HG02642 (cell line): ENCODE results near the gene FGD1.

ENCODE experiments used
- ATAC-seq: cut with Tn5 transposase; IDR thresholded peaks from one replicate; pipeline ENCODE4 v1.9.1; 2021; ENCODE audit warnings: mild to moderate bottlenecking; ENCODE audit not compliant: unreplicated experiment, poor library complexity

Gene FGD1

DNA sequence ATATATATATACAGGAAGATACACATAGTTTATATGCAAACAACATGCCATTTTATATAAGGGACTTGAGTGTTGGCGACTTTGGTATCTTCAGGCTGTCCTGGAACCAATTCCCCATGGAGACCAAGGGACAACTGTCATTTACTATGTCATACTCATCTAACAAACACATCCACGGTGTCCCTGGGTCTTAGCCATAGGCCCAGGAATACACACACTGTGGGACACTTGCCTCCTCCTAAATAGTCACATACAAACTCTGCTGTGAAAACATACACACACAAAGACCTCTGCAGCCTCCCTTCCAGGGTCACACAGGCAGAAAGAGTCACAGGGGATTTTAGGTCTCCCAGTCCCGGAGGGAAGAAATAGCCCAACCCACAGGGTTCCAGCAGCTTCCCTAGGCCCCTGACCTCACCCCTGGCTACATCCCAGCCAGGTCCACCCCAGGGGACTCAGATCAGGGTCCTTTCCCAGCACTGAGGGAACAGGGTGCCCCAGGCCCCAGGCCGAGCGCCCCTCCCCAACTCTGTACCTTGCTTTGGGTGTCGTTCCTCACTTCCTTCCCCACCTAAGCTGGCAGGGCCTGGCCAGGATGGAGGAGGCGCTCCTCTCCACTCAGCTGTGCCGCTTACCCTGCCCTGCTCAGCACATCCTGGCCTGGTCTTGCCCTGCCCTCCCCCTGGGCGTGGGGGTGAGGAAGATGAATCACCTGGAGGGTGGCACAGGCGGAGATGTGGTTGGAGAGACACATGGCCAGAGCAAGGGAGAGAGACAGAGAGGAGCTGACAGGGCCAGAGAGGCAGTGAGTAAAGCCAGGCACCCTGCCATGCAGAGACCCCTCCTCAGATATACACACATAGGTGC, 21.8 kb downstream of the FGD1 start:
- no peak for ATAC-seq

DNA sequence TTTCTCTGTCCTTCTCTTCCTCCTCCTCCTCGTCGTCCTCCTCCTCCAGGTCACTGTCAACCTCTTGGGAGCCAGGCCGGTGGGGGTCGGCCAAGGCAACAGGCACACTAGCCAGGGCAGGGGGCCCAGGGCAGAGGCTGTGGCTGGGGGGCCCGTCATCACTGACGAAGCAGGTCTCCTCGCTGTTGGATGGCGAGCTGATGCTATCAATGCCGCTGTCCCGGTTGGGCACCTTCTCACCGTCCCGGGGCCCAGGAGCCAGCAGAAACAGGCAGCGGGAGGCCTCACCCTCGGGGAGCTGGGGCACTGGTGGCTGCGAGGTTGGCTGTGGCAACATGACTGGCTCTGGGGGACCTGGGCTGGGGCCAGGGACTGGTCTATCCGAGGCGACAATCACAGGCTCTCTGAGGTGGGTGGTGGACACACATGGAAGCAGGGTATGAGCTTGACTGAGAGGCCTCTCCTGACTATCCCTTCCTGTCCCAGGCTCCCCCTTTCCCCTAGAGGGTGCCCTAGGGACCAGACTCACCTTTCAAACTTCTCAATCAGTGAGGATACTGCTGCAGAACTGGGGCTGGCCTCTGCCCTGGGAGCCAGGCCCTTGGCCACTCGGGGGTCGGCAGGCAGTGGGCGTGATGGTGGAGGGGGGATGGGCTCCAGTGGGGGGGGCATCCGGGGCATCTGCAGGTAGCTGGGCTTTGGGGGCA, 25.8 kb downstream of the FGD1 start:
- no peak for ATAC-seq

DNA sequence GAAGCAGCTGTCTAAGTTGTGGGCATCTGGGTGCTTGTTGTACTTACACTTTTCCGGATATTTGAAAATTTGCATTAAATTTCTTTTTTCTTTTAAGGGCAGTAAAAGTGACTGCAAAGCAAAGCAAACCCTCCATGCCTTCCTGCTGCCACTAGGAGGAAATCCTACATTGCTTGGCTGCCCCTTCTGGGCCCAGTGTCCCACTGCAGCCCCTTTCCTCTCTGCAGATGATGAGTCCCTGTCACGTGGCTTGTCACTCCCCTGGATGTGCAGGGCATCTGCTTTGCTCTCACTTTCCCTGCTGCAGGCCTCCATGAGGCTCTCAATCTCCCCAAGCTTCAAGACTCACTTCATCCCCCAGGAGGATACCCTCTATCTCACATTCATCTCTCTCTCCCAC, 43.1 kb downstream of the FGD1 start:
- no peak for ATAC-seq

DNA sequence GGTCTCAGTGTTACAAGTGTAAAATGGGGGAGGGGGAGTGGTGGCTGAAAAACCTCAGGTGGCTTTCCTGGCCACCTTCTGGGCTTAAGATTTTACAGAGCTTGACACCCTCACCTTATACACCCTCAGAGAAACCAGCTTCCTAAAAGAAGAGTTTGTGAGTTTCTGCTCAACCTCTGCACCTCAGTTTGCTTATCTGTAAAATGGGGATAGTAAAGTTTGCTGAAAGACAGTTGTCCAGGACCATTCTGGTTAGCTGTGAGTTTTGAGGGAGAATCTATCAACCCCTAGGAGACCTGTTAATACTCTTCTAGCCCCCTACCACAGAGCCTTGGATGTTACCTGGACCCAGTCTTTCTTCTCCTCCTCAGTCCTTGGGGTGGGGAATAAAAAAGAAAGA, 46.1 kb downstream of the FGD1 start:
- no peak for ATAC-seq

DNA sequence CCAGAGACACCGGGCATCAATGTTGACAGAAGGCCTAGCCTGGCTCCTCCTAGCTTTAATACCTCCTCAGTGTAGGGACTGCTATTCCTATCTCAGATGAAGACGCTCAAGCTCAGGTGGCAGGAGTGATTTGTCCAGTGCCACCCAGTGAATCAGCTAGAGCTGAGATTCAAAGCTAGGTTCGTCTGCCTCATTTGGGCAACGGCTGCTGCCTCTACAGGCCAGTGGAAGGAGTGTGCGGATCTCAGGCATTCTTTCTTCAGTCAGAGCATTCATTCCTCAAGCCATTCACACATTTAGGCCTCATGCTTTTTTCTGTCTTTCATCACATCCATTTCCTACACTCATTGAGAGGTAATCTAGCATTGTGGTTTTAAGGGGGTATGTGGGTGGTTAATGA, 48.6 kb downstream of the FGD1 start:
- no peak for ATAC-seq

DNA sequence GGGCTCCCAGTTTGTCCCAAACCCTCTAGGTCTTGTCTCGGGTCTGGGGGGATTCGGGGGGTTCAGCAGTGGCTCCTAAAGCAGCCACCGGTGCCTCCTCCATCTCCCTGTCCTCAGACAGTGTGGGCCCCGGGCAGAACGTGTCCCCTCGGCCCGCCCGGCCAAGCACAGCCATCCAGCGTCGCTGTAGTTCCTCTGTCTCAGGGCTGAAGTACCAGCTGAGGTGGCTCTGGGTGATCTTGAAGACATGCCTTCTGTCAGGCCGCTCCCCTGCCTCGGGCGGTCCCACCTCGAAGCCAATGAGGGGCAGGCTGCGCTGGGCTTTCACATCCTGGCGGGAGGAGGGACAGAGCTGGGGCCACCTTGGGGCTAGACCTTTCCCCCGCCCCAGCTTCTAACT, 50.0 kb downstream of the FGD1 start:
- no peak for ATAC-seq

DNA sequence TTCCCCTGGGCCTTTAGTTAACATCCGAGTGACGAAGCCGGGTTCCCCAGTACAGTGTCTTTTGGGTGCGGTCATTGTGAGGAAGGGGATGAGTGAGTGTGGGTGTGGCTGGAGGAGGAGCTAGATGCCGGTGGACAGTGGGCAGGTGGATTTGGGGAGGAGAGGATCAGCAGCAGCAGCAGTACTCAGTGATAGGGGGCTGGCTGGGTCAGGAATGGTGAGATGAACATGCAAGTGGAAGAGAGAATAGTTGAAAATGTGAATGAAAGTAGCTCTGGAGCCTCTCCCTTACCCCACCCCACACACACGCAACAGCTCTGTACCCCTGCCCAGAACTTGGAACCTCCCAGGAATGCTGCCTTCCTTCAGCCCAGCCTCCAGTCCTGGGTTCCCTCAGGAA, 51.3 kb downstream of the FGD1 start:
- ATAC-seq = no peak

DNA sequence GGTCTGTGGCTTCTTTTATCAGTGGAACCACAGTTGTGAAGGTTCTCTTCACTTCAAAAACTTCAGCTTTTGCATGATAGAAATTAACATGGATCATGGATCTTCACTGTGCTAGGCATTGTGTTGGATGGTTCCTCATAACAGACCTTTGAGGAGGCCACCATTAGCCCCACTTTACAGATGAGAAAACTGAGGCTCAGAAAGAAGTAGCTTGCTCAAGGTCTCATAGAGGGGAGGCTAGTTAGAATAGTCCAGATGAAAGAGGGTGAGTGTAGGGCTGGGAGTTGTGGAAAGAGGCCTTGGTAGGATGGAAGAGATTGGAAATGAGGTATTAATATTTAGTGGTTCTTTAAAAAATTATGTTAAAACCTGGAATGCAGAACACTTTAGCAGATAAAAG, 53.2 kb downstream of the FGD1 start:
- no peak for ATAC-seq

DNA sequence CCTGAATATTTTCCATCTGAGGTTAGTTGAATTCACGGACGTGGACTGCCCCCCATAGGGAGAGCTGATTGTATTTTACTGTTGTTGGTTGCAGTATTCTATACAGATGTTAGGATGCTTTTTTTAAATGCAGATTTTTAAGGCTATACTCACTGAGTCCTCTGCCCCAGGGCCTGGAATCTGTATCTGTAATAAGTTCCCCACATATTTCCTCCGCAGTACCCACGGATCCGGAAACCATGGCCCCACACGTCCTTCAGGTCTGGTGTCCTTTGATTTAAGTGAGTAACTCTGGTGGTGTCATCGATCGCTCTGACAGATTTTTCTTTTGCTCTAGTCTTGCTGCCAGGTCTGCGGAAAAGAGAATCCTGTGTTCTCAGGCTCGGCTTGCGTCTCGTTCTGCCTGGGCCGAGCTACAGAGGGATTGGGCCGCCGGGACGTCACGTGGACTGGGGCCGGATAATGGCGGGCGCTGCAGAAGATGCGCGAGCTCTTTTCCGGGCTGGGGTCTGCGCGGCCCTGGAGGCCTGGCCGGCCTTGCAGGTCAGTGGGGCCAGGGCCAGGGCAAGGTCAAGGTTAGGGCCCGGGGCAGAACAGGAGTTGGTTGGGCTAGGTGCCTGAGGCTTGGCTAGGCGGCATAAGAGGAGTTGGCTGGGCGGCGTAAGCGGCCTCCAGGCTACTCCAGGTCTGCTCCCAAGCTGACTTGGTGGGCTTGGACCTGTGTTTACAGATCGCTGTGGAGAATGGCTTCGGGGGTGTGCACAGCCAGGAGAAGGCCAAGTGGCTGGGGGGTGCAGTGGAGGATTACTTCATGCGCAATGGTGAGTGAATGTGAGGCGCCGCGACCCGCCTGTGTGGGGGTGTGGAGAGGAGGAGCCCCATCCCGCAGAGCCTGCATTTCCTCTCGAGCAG, 55.8 kb downstream of the FGD1 start, which contains the start of gene TSR2:
Gene TSR2 (plus strand): TSS at position 445 of the 912 bp plus-strand sequence. CDS start 18 bp downstream, at position 463.
- ATAC-seq = peak; percentile 100

DNA sequence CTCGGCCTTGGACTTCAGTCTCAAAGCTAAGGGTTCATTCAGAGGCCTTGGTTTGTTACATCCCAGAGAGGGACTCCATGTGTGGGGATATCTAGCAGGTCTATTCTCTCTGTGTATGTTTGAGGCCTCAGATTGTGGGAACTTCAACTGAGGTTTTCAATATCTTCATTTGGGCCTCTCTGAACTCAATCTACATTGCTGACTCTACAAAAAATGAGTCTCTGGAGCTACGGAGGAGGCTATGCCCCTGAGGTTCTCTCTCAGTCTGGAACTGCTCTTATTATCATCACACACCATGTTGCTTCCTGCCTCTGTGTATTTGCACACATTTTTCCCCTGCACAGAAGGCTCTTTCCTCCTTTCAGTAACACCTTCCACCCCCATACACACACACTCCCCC, 60.9 kb downstream of the FGD1 start:
- no peak for ATAC-seq

DNA sequence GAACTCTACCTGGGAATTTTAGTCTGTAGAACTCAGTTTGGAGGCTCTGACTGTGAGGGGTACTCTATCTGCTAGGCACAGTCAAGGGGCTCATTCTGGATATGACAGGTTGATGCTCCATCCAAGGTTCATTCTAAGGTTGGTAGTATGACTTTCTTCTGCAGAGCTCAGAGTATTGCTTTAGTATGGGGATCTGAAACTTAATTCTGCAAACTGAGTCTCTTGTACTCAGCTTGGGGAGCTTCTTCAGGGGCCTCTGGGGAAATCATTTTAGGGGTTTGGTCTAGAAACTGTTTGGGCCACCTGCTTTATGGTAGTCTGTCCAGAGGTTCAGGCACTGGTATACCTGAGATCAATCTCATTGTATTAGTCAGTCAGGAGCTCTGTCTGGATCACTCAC, 65.5 kb downstream of the FGD1 start:
- no peak for ATAC-seq

DNA sequence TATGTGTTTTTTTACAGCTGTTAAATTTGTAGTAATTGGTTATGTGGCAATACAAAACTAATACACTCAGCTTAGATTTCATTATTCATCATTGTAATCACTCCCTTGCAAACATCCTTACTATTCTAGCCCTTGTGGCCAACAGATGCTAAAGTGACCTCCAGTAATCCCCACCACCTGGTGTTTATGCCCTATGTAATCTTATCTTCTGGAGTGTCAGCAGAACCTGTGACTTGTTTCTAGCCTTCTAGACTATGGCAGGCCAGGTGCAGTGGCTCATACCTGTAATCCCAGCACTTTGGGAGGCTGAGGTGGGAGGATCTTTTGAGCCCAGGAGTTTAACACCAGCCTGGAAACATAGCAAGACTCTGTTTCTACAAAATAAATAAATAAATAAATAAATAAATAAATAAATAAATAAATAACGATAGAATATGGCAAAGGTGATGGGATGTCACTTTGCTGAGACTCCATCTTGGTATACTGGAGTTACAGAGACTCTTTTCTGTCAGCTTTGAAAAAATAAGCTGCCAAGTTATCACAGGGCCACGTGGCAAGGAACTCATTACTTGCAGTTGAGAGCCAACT, 68.1 kb downstream of the FGD1 start:
- ATAC-seq = no peak

DNA sequence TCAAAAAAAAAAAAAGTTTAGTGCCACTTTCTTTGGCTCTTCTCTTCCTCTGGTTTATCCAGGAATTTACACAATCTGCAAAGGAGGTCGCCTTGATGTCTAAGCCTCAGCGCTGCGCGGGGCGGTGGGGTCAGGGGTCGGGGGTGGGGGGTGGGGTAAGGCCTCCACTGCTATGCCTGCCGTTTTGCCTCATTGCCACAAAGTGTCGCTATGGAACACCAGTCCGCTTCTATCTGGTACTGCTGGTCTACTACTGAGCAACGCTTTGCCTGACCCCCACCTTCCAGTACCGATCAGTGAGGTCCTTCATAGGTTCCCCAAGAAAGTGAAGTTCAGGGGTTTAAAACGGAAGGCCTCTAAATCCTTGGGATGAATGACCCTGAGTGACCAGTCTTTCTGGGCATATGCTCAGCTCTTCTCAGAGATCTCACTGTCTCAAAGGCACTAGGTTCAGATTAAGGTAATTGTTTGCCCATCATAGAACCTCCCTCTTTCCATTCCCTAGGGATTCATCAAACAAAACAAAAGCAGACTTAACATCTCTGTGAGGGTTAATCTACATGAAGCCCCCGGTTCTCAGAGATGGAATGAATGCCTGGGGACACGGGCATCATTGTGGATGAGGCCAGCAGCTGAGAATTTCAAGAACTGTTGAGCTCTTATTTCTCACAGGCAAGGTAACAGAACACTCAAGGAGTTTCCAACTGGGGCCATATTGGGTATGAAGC, 72.7 kb downstream of the FGD1 start:
- ATAC-seq = no peak

DNA sequence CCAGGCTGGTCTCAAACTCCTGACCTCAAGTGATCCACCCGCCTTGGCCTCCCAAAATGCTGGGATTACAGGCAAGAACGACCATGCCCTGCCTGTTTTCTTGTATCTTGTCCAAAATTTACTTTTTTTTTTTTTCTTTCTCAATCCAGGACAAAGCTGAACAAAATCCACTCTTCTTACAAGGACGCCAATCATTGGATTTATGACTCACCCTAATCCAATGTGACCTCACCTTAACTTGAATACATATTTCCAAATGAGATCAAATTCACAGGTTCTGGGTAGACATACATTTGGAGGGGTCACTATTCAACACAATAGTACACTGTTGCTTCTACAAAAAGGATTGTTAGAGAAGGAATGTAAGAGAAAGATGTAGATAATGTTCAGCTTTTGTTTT, 73.9 kb downstream of the FGD1 start:
- no peak for ATAC-seq

DNA sequence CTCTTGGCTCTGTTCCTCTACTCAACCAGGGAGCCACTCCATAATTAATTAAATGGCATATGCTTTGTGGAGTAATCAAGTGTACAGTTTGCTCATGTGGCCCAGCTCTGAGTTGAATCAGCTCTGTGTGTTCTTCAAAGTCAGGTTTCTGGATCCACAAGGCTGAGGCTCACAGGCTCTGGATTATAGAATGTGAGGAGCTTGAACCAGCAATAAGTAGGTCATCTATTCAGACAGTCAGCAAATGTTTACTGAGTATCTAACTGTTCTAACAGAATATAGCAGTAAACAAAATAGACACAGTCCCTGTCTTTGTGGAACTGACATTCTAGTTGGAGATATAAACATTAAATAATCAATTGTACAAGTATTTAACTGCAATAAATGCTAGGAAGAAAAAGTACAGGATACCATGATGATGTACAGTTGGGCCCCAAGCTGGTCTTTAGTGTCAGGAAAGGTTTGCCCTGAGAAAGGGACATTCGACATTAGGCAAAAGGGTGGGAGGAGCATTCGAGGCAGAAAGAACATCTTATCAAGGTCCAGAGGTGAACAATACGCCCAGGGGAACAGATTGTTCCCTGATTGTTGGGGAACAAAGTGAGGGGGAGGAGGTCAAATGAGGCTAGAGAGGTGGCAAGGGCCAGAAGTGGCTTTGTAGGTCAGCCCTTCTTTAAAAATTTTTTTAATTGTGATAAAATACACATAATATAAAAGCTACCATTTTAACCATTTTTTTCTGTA, 76.3 kb downstream of the FGD1 start:
- no peak for ATAC-seq

DNA sequence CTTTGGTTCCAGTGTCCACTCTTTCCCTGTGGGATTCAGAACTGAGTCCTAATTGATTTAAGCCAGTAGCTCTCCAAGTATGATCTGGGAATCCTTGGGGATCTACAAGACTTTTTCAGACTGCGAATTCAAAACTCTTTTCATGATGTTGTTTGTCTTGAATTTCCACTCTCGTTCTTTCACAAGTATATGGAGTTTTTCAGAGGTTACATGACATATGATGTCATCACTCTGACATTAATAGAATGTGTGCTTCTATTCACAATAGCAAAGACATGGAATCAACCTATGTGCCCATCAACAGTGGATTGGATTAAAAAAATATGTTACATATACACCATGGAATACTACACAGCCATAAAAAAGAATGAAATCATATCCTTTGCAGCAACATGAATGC, 79.1 kb downstream of the FGD1 start:
- ATAC-seq = no peak

DNA sequence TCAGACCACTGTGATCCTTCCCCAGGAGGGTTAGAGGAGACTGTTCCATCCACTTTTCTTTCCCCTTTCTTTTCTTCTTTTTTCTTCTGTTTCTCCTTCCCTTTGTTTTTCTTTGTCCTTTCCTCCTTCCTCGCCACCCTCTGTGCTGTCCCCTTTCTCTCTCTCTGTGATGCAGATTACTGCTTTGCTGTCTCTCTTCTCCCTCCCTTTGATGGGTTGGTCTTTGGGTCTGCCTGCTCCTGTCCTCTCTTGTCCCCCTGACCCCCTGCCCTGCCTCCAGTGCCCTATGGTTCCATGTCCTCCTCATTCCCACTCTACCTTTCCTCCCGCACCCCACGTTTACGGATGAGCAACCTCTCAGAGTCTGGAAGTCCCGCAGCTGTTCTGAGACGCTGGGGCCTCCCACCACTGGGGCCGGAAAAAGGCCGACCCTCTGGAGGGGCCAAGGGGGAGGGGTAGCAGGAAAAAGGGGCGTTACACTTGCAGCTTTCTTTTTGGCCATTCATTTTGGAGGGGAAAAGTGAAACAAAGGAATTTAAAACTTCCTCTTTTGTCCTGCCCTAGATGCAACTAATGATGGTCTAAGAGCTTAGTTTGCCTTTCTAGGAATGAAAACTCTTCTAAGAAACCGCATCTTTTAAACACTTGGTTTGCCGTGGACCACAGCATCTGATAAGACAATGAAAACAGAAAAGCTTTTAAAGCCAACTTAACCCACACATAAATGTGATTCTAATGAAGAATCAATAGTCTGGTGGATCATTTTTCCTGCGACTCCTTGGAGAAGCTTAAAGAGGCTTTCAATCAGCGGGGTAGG, 80.3 kb downstream of the FGD1 start:
- ATAC-seq = no peak

DNA sequence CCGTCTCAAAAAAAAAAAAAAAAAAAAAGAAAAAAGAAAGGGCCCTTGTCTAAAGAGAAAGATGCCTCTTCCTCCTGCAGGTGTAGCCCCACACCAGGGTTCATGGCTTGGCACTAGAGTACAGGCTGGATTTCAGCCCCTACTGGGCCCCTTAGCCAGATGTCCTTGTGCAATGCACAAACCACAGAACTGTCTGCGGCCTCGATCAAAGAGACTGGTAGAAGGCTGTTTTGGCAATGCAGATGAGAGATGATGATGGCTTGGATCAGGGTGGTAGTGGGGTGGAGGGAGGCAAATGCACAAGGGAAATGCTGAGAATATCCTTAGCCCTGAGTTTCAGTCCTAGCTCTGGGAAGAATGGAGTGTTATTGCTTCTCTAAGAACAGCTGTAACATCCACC, 82.3 kb downstream of the FGD1 start:
- no peak for ATAC-seq
